ENCODE data around the gene RAE1.

RAE1 gene

GRCh38 chr20:57372157-57372556 lies 21.1 kb downstream of the RAE1 start:
- DNase-seq (ENCODE audit: low read depth in 2 of 2), result no peak

- DNase-seq (ENCODE audit: low read depth in 2 of 2), result no peak
These were observed 21.7 kb downstream of the RAE1 start for GRCh38 chr20:57372581-57373350.

- DNase-seq (ENCODE audit: low read depth in 2 of 2), result no peak
These were observed 23.4 kb downstream of the RAE1 start for GRCh38 chr20:57374343-57374930.

DNA sequence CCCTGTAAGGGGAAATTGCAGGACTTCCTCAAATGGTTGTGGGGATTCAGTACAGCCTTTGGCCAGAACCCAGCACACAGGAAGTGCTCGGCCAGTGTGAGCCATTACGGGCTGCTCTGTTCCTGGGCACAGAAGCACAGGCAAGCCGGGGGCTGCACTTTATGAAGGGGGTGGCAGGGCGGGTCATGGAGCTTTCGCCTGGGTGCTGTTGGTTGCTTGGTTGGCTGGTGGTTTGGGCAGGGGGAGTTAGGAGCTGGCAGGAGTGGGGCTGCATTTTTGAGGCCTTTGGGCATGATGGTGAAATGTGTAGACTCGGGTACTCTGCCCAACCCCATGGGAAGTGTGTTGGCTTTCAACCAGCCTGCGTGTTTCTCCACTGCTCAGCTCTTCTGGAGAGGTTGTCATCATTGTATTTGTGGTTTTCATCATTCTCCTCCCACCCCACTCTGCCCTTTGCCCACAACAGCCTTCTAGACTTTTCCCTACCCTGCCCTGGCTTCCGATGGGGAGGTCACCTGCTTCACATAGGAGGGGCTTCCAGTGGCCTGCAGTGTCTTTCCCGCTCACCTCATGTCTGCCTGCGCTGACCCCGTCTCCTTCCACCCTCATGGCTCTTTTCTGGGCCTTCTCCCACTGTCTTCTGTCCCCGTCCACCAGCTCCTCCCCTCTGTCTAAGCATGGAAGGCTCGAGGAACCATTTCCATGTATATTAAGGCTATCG lies 24.0 kb downstream of the RAE1 start:
- no peak for DNase-seq (ENCODE audit: low read depth in 2 of 2)

DNA sequence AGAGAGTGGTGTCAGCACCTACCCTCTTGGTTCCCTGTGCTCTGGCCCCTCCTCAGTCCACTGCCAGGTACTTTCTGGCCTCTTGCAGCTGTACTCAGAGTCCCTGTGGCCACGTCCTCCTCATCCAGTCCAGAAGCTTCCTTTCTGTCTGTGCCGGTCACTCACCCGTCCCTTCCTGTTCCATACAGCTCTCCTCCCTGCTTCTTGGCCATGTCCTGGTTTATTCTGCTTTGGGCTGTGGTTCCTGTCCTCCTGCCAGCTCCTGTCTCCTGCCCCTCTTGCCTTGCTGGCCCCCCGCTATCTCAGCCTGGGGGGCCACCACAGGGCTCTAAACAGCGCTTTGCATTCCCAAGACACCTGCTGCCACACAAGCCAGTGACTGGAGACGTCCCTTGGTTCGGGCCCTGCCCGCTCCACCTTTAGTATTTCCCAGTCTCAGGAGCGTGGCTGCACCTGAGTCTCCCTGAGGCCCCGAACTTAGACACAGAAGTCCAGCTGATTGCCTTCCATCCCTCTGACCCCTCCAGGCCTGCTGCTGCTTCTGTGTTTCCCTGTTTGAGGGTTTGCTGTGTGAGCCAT lies 24.7 kb downstream of the RAE1 start:
- no peak for DNase-seq (ENCODE audit: low read depth in 2 of 2)

- no peak for DNase-seq (ENCODE audit: low read depth in 2 of 2)
These were observed 26.3 kb downstream of the RAE1 start for GRCh38 chr20:57377350-57377749.

DNA sequence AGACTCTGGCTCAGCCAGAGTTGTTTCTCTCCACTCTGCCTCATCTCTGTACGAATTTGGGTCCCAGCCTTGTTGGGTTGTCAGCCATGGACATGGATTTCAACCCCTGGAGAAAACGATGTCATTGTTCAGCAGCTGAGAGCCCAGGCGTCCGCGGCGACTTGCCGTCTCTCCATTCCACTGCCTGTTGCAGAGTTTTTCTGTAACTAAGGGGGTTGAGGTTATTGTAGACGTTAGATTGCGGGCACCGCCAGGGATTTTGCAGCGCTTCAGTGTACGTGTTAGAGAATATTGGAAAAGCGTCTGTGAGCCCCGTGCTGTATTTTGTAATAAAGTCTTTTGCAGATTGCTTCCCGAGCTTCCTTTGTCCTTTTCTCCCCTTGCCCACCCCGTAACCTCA lies 27.1 kb downstream of the RAE1 start:
- DNase-seq (ENCODE audit: low read depth in 2 of 2), result no peak

DNA sequence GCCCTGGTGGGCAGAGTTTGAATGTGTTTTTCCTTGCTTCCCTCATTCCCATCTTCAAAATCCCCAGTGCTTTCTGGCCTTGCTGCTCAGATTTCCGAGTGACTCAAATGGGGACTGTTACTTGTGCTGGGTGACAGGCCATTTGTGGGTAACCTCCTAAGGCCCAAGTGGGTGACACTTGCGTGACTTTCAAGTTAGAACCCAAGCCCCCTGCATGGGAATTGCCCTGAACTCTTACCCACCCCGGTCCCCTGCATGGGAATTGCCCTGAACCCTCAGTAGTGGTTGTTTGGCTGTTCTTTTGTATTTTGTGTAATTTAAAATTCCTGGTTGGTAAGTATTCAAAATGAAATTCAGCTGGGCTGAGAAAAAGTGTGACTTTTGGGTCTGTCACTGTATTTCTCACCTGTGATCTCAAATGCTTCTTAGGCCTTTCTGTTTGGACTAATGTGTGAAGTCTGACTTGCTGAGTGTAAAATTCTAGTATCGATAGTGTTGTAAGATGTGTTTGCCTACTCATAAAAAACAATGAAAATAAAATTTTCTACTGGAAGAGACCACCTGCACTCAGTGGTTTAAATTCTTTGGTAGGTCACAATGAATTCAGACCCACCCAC lies 27.7 kb downstream of the RAE1 start:
- DNase-seq (ENCODE audit: low read depth in 2 of 2), result no peak

- no peak for DNase-seq (ENCODE audit: low read depth in 2 of 2)
These were observed 28.2 kb downstream of the RAE1 start for GRCh38 chr20:57379263-57379647.

- DNase-seq (ENCODE audit: low read depth in 2 of 2), result no peak
These were observed 29.2 kb downstream of the RAE1 start for GRCh38 chr20:57380081-57380750.

DNA sequence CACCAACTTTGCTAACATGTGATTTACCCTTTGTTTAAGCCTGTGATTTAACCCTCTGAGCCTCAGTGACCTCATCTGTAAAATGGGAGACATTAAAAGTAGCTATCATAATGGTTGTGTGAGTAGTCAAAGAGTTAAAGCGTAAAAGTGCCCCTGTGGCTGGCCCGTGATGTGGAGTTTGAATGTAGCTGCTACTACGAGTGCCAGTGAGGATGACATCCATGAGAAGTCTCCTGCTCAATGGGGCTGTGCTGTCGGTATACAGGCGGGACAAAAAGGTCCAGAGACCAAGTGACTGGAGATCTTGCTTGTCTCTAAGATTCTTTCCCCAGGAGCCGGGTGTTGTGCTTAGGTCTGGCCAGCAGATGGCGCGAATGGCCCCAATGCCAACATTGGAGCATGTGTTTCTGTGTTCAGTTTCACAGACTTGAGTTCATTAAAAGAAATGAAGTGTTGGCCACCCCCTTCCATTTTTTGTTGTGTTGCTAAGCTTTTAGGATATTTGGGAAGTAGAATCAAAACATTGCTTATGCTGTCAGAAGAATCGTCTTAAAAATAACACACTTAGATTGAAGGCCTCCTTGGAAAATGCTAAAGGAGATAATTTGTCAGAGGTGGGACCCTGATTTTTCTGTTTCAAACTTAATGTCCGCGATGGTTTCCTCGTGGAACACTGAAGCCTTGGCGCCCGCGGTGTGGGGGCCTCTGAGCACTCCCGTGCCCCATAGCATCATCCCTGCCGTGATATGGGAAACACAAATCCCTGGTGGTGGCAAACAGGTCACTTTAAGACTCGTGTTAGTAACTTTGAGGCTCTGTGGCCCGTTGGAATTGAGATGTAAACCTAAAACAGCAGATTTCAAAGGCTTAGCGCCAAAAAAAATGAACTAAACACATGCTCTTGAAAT lies 30.8 kb downstream of the RAE1 start:
- peak; percentile 73 to 76 for DNase-seq (ENCODE audit: low read depth in 2 of 2)

- no peak for DNase-seq (ENCODE audit: low read depth in 2 of 2)
These were observed 31.5 kb downstream of the RAE1 start for GRCh38 chr20:57382516-57382915.

- no peak for DNase-seq (ENCODE audit: low read depth in 2 of 2)
These were observed 32.6 kb downstream of the RAE1 start for GRCh38 chr20:57383447-57384347.

DNA sequence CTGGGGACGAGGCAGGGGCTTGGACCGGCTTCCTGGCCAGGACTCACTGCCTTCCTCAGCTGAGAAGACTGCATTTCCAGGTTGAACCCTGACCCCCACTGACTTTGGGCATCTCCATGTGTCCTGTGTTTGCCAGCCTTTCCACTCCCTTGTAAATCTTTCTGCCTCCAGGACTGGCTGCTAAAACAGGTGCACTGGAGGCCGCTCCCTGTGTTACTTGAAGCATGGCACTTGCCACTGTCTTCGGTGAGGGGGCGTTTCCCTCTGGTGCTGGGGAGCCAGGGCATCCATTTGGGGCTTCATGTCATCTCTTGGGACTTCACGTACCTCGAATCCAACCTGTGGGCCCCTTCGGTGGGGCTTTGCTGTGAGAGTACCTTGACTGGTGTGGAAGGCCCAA lies 33.4 kb downstream of the RAE1 start:
- DNase-seq (ENCODE audit: low read depth in 2 of 2), result no peak

- DNase-seq (ENCODE audit: low read depth in 2 of 2), result no peak
These were observed 34.1 kb downstream of the RAE1 start for GRCh38 chr20:57384953-57385761.

- DNase-seq (ENCODE audit: low read depth in 2 of 2), result no peak
These were observed 34.9 kb downstream of the RAE1 start for GRCh38 chr20:57385940-57386339.

DNA sequence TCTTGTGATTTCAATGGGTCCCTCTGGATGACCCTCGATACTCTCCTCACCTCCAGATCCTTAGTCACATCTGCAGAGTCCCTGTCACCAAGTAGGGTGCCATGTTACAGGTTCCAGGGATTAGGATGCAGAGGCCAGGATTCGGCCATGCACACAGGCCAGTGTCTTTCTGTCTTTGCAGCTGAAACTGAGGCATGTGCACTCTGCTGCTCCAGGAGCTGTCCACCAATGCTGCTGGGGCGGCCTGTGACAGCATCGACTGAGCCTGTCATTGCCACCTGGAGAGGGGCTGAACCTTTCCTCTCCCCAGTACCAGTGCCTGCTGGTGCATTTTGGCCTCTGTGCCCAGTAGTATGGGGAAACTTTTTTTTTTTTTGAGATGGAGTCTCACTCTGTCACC lies 35.7 kb downstream of the RAE1 start:
- DNase-seq (ENCODE audit: low read depth in 2 of 2), result no peak

- DNase-seq (ENCODE audit: low read depth in 2 of 2), result no peak
These were observed 36.4 kb downstream of the RAE1 start for GRCh38 chr20:57387463-57387862.

- DNase-seq (ENCODE audit: low read depth in 2 of 2), result no peak
These were observed 36.9 kb downstream of the RAE1 start for GRCh38 chr20:57387945-57388371.

Measured in stimulated activated CD8-positive, alpha-beta memory T cell treated with anti-CD3 and anti-CD28 coated beads, Interleukin-2, amount 100 ng/mL, for 1 hour (primary cell).